ENCODE results near the gene PFKFB3.

DNA sequence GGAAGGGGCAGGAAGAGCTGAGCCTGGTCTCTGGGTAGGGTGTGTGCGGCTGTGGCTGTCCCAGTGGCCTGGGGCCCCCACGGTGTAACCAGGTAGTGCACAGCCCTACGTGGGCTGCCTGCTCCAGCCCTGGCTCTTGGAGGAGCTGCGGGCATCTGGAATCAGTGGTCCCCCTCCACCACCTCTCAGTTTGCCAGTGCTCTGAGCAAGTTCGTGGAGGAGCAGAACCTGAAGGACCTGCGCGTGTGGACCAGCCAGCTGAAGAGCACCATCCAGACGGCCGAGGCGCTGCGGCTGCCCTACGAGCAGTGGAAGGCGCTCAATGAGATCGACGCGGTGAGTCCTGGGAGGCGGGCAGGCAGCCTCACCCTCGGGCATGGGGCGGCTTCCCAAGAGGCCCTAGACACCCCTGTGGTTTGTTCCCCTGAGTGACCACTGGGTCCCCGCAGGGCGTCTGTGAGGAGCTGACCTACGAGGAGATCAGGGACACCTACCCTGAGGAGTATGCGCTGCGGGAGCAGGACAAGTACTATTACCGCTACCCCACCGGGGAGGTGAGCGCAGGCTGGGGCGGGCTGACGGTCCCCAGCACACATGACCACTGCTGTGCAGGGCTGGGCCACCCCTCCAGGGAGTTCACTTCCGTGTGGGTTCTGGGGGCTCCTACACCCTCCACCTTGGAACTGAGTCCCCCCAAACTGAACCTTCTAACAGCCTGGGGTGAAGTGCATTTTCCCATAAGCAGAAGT is 18.6 kb downstream of the PFKFB3 start:
- TF ChIP-seq ELF4 (IDR thresholded peaks at IDR 0.05) = no peak
- no peak for TF ChIP-seq SP1 (IDR thresholded peaks at IDR 0.05)
- no peak for TF ChIP-seq TARDBP (IDR thresholded peaks at IDR 0.05)
- TF ChIP-seq FOXK2 (IDR thresholded peaks at IDR 0.05) = no peak
- TF ChIP-seq ARNT (IDR thresholded peaks at IDR 0.05) = no peak
- no peak for TF ChIP-seq NFRKB (IDR thresholded peaks at IDR 0.05)
- TF ChIP-seq BHLHE40 (IDR thresholded peaks at IDR 0.05; ENCODE audit: borderline replicate concordance) = no peak
- TF ChIP-seq LEF1 (IDR thresholded peaks at IDR 0.05; ENCODE audit: borderline replicate concordance) = no peak
- TF ChIP-seq SUZ12 (IDR thresholded peaks at IDR 0.05) = no peak
- TF ChIP-seq FOXM1 (IDR thresholded peaks at IDR 0.05; ENCODE audit: borderline replicate concordance) = no peak
